GM12878 (cell line): Measurements from ENCODE around the gene LIN37. TPM values are rescaled to one million over a fixed set of nuclear protein-coding genes. Genes with fewer than 3 reads are reported as not detected.

Experiments used
- ATAC-seq: fragments of 200-7000 bp; cut with Tn5 transposase; 3 replicates; pipeline ENCODE4 v1.9.1; 2020; ENCODE audit warnings: mild to moderate bottlenecking, moderate library complexity
- BruUV-seq: library from RNA; stranded (reverse); fragments of 400-500 nt; replicated peaks from 2 replicates; lab custom pipeline; 2021; lab: Mats Ljungman, UMichigan
- CTCF ChIA-PET: fragments of 300-600 bp; sonication (Branson Sonifier 250); formaldehyde crosslinking; extraction: SDS; loops from one replicate; lab custom pipeline; 2021; ENCODE audit warnings: inconsistent platforms; lab: Yijun Ruan, JAX
- POLR2A ChIA-PET: fragments of 350-600 bp; formaldehyde crosslinking; extraction: SDS; loops from one replicate; lab custom pipeline; 2021; ENCODE audit warnings: inconsistent platforms; lab: Charles Lee
- RAD21 ChIA-PET: fragments of 300-600 bp; sonication (Branson Sonifier 250); formaldehyde crosslinking; loops from one replicate; lab custom pipeline; 2023; ENCODE audit warnings: antibody characterized with exemption; ENCODE audit not compliant: unreplicated experiment; lab: Charles Lee
- SMC1A ChIA-PET: fragments of 300-600 bp; sonication (Branson Sonifier 250); formaldehyde crosslinking; loops from one replicate; lab custom pipeline; 2023; ENCODE audit not compliant: unreplicated experiment, uncharacterized antibody; lab: Charles Lee
- DNase-seq: peaks from one replicate; pipeline ENCODE4 v3.0.0-alpha.2; 2011; ENCODE audit warnings: low read depth, low spot score
- FAIRE-seq: peaks from 3 replicates; lab custom pipeline; 2011; peaks lifted over from hg19 to GRCh38; lab: Jason Lieb, UNC
- H2AFZ ChIP-seq: 2 replicates; pipeline ENCODE4 v1.6.0; 2011; ENCODE audit warnings: low read depth, low read length, control low read depth; ENCODE audit not compliant: control insufficient read depth
- H3K27ac ChIP-seq: 2 replicates; pipeline ENCODE4 v1.5.1; 2011; ENCODE audit warnings: control low read depth; ENCODE audit not compliant: control insufficient read depth, insufficient read depth
- H3K27me3 ChIP-seq, 2 experiments: replicated peaks in 1 of 2; 2 replicates each; pipeline versions ENCODE4 v1.6.0 to v1.6.1; 2011; ENCODE audit warnings: low read length in 1 of 2; ENCODE audit not compliant: control insufficient read depth in 2 of 2, insufficient read depth in 2 of 2
- H3K36me3 ChIP-seq, 2 experiments: 2 replicates each; pipeline ENCODE4 v1.5.1; 2011; ENCODE audit warnings: low read length in 1 of 2; ENCODE audit not compliant: control insufficient read depth in 2 of 2, insufficient read depth in 2 of 2
- H3K4me1 ChIP-seq: 2 replicates; pipeline ENCODE4 v1.6.1; 2011; ENCODE audit warnings: mild to moderate bottlenecking, low read length, moderate library complexity, mixed read lengths; ENCODE audit not compliant: control insufficient read depth, insufficient read depth
- H3K4me2 ChIP-seq: 2 replicates; pipeline ENCODE4 v1.6.0; 2011; ENCODE audit warnings: control low read depth; ENCODE audit not compliant: control insufficient read depth, insufficient read depth
- H3K4me3 ChIP-seq: fragments of 200-600 bp; sonication (generic); 2 replicates; pipeline ENCODE4 v1.5.1; 2016
- H3K79me2 ChIP-seq: 2 replicates; pipeline ENCODE4 v1.6.0; 2011; ENCODE audit warnings: low read length; ENCODE audit not compliant: control insufficient read depth, insufficient read depth
- H3K9ac ChIP-seq: 2 replicates; pipeline ENCODE4 v1.8.0; 2011; ENCODE audit warnings: low read length, control low read depth, mixed read lengths; ENCODE audit not compliant: control insufficient read depth, insufficient read depth
- H3K9me3 ChIP-seq: replicated peaks from 3 replicates; pipeline ENCODE4 v1.5.1; 2011; ENCODE audit warnings: mild to moderate bottlenecking, low read length; ENCODE audit not compliant: control insufficient read depth, insufficient read depth
- H4K20me1 ChIP-seq: 2 replicates; pipeline ENCODE4 v1.6.0; 2011; ENCODE audit not compliant: control insufficient read depth, insufficient read depth
- BACH1 ChIP-seq: fragments of 450-650 bp; IDR thresholded peaks from 2 replicates; pipeline ENCODE4 v1.6.1; 2017; ENCODE audit warnings: mild to moderate bottlenecking, borderline replicate concordance
- BHLHE40 ChIP-seq, 2 experiments: fragments of 450-650 bp in 1 of 2; IDR thresholded peaks; 2 replicates each; pipeline ENCODE4 v1.6.1; 2011 to 2017; ENCODE audit warnings: low read depth in 2 of 2, borderline replicate concordance in 1 of 2, improper control_type of control experiment in 1 of 2, low read length in 1 of 2, mild to moderate bottlenecking in 1 of 2
- CEBPB ChIP-seq, 2 experiments: fragments of 150-350 bp in 1 of 2; IDR thresholded peaks; 2 replicates each; pipeline ENCODE4 v1.6.1; 2012 to 2014; ENCODE audit warnings: low read depth in 2 of 2, low read length in 2 of 2, borderline replicate concordance in 1 of 2, inconsistent platforms in 1 of 2
- EGR1 ChIP-seq, 2 experiments: IDR thresholded peaks; 1 replicate in 1 of 2; 2 replicates in 1 of 2; pipeline ENCODE4 v1.6.1; 2011 to 2012; ENCODE audit warnings: low read depth in 2 of 2, low read length in 2 of 2, borderline replicate concordance in 1 of 2, mild to moderate bottlenecking in 1 of 2, moderate library complexity in 1 of 2
- EZH2 ChIP-seq: IDR thresholded peaks from 2 replicates; pipeline ENCODE4 v1.6.1; 2012; ENCODE audit warnings: low read depth, mild to moderate bottlenecking, control low read depth, inconsistent platforms, low read length, borderline replicate concordance; ENCODE audit not compliant: control insufficient read depth
- HDAC6 ChIP-seq: fragments of 200-600 bp; sonication (generic); IDR thresholded peaks from one replicate; pipeline ENCODE4 v1.8.0; 2017; ENCODE audit warnings: antibody characterized with exemption; ENCODE audit not compliant: unreplicated experiment
- IRF4 ChIP-seq: IDR thresholded peaks from 2 replicates; pipeline ENCODE4 v1.6.1; 2011; ENCODE audit warnings: low read depth, low read length
- JUND ChIP-seq: IDR thresholded peaks from 2 replicates; pipeline ENCODE4 v1.6.1; 2012; ENCODE audit warnings: low read depth, mild to moderate bottlenecking, low read length, improper control_type of control experiment, moderate library complexity
- MTA2 ChIP-seq: fragments of 450-650 bp; IDR thresholded peaks from 2 replicates; pipeline ENCODE4 v1.6.1; 2016; ENCODE audit warnings: low read depth, mild to moderate bottlenecking, moderate library complexity
- SMAD1 ChIP-seq: fragments of 450-650 bp; IDR thresholded peaks from 2 replicates; pipeline ENCODE4 v1.6.1; 2018; ENCODE audit warnings: mild to moderate bottlenecking, low read depth; ENCODE audit not compliant: partially characterized antibody
- SRF ChIP-seq, 2 experiments: IDR thresholded peaks; 2 replicates each; pipeline ENCODE4 v1.6.1; 2011; ENCODE audit warnings: low read depth in 2 of 2, low read length in 2 of 2, mild to moderate bottlenecking in 1 of 2, moderate library complexity in 1 of 2
- WRNIP1 ChIP-seq: IDR thresholded peaks from 2 replicates; pipeline ENCODE4 v1.6.1; 2011; ENCODE audit warnings: low read depth, low read length, improper control_type of control experiment, borderline replicate concordance
- WGBS: methylation state at CpG from one replicate; pipeline ENCODE4 v1.1.6; 2016; ENCODE audit warnings: low lambda C conversion rate; ENCODE audit not compliant: insufficient replicate concordance, insufficient coverage; ENCODE audit errors: missing lambda C conversion rate; 5-methylcytosine and 5-hydroxymethylcytosine counted together
- in situ Hi-C: fragments of 300-500 bp; cut with MboI; formaldehyde crosslinking; loops from 9 replicates; pipeline ENCODE4 v1.14.3; 2018; ENCODE audit warnings: mixed read lengths
- intact Hi-C: fragments of 100-400 bp; cut with micrococcal nuclease; formaldehyde crosslinking; loops from one replicate; pipeline ENCODE4 v1.14.2; 2022; ENCODE audit not compliant: unreplicated experiment
- polyA plus RNA-seq, 11 experiments: library from polyadenylated mRNA; depleted of rRNA in 4 of 11; unstranded in 6 of 11; stranded (reverse) in 5 of 11; fragments of >200 nt; fragmentation: Nextera tagmentation in 4 of 11; fragmentation: Illumina TruSeq in 1 of 11; extraction: Ambion mirVana in 4 of 11; extraction: Trizol in 1 of 11; gene quantifications; 1 replicate in 1 of 11; 2 replicates in 10 of 11; pipeline versions ENCODE4 v1.2.1 to v1.2.3, GENCODE V29; 2011 to 2016; ENCODE audit warnings: inconsistent platforms in 2 of 11, missing spikeins in 2 of 11, low read depth in 1 of 11
- total RNA-seq, 4 experiments: library from RNA; depleted of rRNA in 3 of 4; stranded (reverse); fragments of >200 nt in 3 of 4; fragmentation: Illumina TruSeq in 1 of 4; extraction: Trizol in 1 of 4; gene quantifications; 2 replicates each; pipeline versions ENCODE4 v1.2.1 to v1.2.3, GENCODE V29; 2013 to 2021

The LIN37 gene
- total and polyA plus RNA-seq, 10 of the 15 experiments (the other 5 are each of a cell fraction or from before 2014, with no cell fraction given): 0.69 to 11.9 (median 7.6) TPM

DNA sequence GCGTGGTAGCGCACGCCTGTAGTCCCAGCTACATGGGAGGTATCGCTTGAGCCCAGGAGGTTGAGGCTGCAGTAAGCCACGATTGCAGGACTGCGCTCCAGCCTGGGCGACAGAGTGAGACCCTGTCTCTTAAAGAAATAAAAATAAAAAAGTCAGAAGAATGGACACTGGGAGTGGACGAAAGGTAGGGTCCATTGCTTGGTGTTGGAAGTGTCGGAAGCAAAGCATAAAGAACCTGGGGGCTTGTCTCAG lies 26.6 kb downstream of the LIN37 start:
- Histone ChIP-seq H3K4me1 (no peaks in the 10 kb centered on the region), H2AFZ (peak overlapping the region; percentile 59), H3K9ac (no peak overlapping the region), H3K27me3 (no peaks in the 10 kb centered on the region), H3K9me3 (no peaks in the 10 kb centered on the region), H4K20me1 (no peaks in the 10 kb centered on the region), H3K79me2 (no peaks in the 10 kb centered on the region), H3K4me2 (peak overlapping the region; percentile 86), H3K27ac (no peak overlapping the region), H3K36me3 (no peaks in the 10 kb centered on the region; a peak in 1 of 4 replicates), H3K4me3 (no peak overlapping the region)
- ChIA-PET RAD21 (no interaction called here), POLR2A (no interaction called here), SMC1A (no interaction called here), CTCF (no interaction called here)
- no TSS peak for BruUV-seq
- WGBS: 51% methylated on average over 9 of the region's 9 CpGs
- TF ChIP-seq BHLHE40 (IDR thresholded peaks at IDR 0.05; ENCODE audit: borderline replicate concordance in 1 of 2, low read depth in 2 of 2, low read length in 1 of 2) (no peak), MTA2 (no peak), SRF (IDR thresholded peaks at IDR 0.05; ENCODE audit: low read depth in 2 of 2, low read length in 2 of 2) (no peak), BACH1 (no peak), JUND (no peak), SMAD1 (no peak), HDAC6 (no peak), CEBPB (IDR thresholded peaks at IDR 0.05; ENCODE audit: borderline replicate concordance in 1 of 2, low read depth in 2 of 2, low read length in 2 of 2) (no peak), IRF4 (no peak), EGR1 (IDR thresholded peaks at IDR 0.05; ENCODE audit: borderline replicate concordance in 1 of 2, low read depth in 2 of 2, low read length in 2 of 2) (no peak), WRNIP1 (no peak), EZH2 (no peak)
- in situ Hi-C loops (no loop called here), intact Hi-C loops (no loop called here)
- ATAC-seq: no peak
- FAIRE-seq: no peak
- DNase-seq: no peak
